HCT116 (cell line): ENCODE results near the gene KRT38. TPM values are rescaled to one million over a fixed set of nuclear protein-coding genes. Genes with fewer than 3 reads are reported as not detected.

Source experiments
- ATAC-seq: fragments of 200-7000 bp; cut with Tn5 transposase; 2 replicates; pipeline ENCODE4 v1.9.1; 2020; ENCODE audit warnings: mild to moderate bottlenecking, moderate library complexity
- BruUV-seq: library from RNA; stranded (reverse); fragments of 400-500 nt; replicated peaks from 2 replicates; lab custom pipeline; 2021; lab: Mats Ljungman, UMichigan
- CTCF ChIA-PET: fragments of 300-600 bp; sonication (Branson Sonifier 250); formaldehyde crosslinking; loops from one replicate; lab custom pipeline; 2021; ENCODE audit warnings: antibody characterized with exemption; lab: Charles Lee
- POLR2A ChIA-PET: fragments of 300-600, 350-600 bp; sonication (Branson Sonifier 250); formaldehyde crosslinking; loops from one replicate; lab custom pipeline; 2021; ENCODE audit warnings: antibody characterized with exemption; lab: Charles Lee
- RAD21 ChIA-PET, 2 experiments: fragments of 300-600 bp; sonication (Branson Sonifier 250); formaldehyde crosslinking; loops; one replicate each; lab custom pipeline; 2023; ENCODE audit warnings: low total read pairs in 2 of 2; ENCODE audit not compliant: uncharacterized antibody in 2 of 2, unreplicated experiment in 2 of 2, low non-redundant PET in 1 of 2; lab: Charles Lee
- DNase-seq: peaks from one replicate; pipeline ENCODE4 v3.0.0-alpha.2; 2010; ENCODE audit warnings: low read depth, low spot score
- H2AFZ ChIP-seq: fragments of 200-600 bp; shearing (Covaris generic), sonication (generic); 2 replicates; pipeline ENCODE4 v1.6.1; 2017; ENCODE audit warnings: low read depth, mixed run types, mixed read lengths, antibody characterized with exemption, low read length; ENCODE audit not compliant: poor library complexity, severe bottlenecking
- H3K27ac ChIP-seq: 2 replicates; pipeline ENCODE4 v1.5.1; 2012; ENCODE audit warnings: low read depth, low read length
- H3K27me3 ChIP-seq: fragments of 200-600 bp; sonication (generic); 2 replicates; pipeline ENCODE4 v1.6.1; 2016; ENCODE audit warnings: mixed run types, low read length, mixed read lengths; ENCODE audit not compliant: insufficient read depth
- H3K36me3 ChIP-seq, 2 experiments: fragments of 200-500 bp in 1 of 2; fragments of 200-600 bp in 1 of 2; sonication (Bioruptor generic) in 1 of 2; sonication (generic) in 1 of 2; 2 replicates each; pipeline versions ENCODE4 v1.5.1 to v1.6.1; 2014 to 2016; ENCODE audit warnings: low read length in 2 of 2, inconsistent platforms in 1 of 2, mixed read lengths in 1 of 2, mixed run types in 1 of 2; ENCODE audit not compliant: insufficient read depth in 2 of 2, control insufficient read depth in 1 of 2
- H3K4me1 ChIP-seq, 2 experiments: fragments of 200-600 bp in 1 of 2; sonication (generic) in 1 of 2; 2 replicates each; pipeline versions ENCODE4 v1.5.1 to v1.6.1; 2012 to 2017; ENCODE audit warnings: low read length in 2 of 2, inconsistent platforms in 1 of 2, mild to moderate bottlenecking in 1 of 2, mixed read lengths in 1 of 2, mixed run types in 1 of 2, moderate library complexity in 1 of 2; ENCODE audit not compliant: insufficient read depth in 2 of 2, control insufficient read depth in 1 of 2
- H3K4me2 ChIP-seq: fragments of 200-600 bp; sonication (generic); 2 replicates; pipeline ENCODE4 v1.6.1; 2017; ENCODE audit warnings: mixed run types, low read length, mixed read lengths
- H3K4me3 ChIP-seq, 2 experiments: fragments of 200-600 bp in 1 of 2; sonication (generic) in 1 of 2; replicated peaks in 1 of 2; 2 replicates each; pipeline ENCODE4 v1.5.1; 2011 to 2016; ENCODE audit warnings: low read length in 2 of 2, control low read depth in 1 of 2, low read depth in 1 of 2, mild to moderate bottlenecking in 1 of 2, mixed read lengths in 1 of 2, mixed run types in 1 of 2
- H3K79me2 ChIP-seq: fragments of 200-600 bp; sonication (generic); 2 replicates; pipeline ENCODE4 v1.6.1; 2017; ENCODE audit warnings: mild to moderate bottlenecking, mixed run types, low read length, moderate library complexity, mixed read lengths; ENCODE audit not compliant: insufficient read depth
- H3K9ac ChIP-seq: fragments of 200-600 bp; sonication (generic); 2 replicates; pipeline ENCODE4 v1.6.1; 2016; ENCODE audit warnings: low read length, mixed read lengths
- H3K9me2 ChIP-seq: fragments of 200-600 bp; sonication (generic), shearing (Covaris generic); 2 replicates; pipeline ENCODE4 v1.6.1; 2017; ENCODE audit warnings: mixed run types, mild to moderate bottlenecking, moderate library complexity; ENCODE audit not compliant: insufficient read depth
- H3K9me3 ChIP-seq, 2 experiments: fragments of 200-500 bp in 1 of 2; fragments of 200-600 bp in 1 of 2; sonication (Bioruptor generic) in 1 of 2; sonication (generic) in 1 of 2; 2 replicates each; pipeline ENCODE4 v1.6.1; 2014 to 2017; ENCODE audit warnings: low read length in 2 of 2, mixed read lengths in 2 of 2, inconsistent platforms in 1 of 2, low read depth in 1 of 2, mild to moderate bottlenecking in 1 of 2, mixed run types in 1 of 2, moderate library complexity in 1 of 2; ENCODE audit not compliant: control insufficient read depth in 1 of 2, insufficient read depth in 1 of 2
- H4K20me1 ChIP-seq: fragments of 200-600 bp; sonication (generic), shearing (Covaris generic); 2 replicates; pipeline ENCODE4 v1.6.1; 2017; ENCODE audit warnings: mixed run types, mild to moderate bottlenecking, moderate library complexity; ENCODE audit not compliant: insufficient read depth
- CBX3 ChIP-seq: IDR thresholded peaks from 2 replicates; pipeline ENCODE4 v1.6.1; 2012; ENCODE audit warnings: low read depth
- EGR1 ChIP-seq: IDR thresholded peaks from 2 replicates; pipeline ENCODE4 v1.6.1; 2012; ENCODE audit warnings: low read depth
- ELF1 ChIP-seq: IDR thresholded peaks from 2 replicates; pipeline ENCODE4 v1.6.1; 2012; ENCODE audit warnings: low read depth, borderline replicate concordance
- EZH2 ChIP-seq: fragments of 200-600 bp; sonication (generic); IDR thresholded peaks from 2 replicates; pipeline ENCODE4 v1.6.1; 2017; ENCODE audit warnings: antibody characterized with exemption, mixed run types
- MAX ChIP-seq: IDR thresholded peaks from 2 replicates; pipeline ENCODE4 v1.6.1; 2012
- POLR2AphosphoS5 ChIP-seq: IDR thresholded peaks from 2 replicates; pipeline ENCODE4 v1.6.1; 2011; ENCODE audit warnings: mild to moderate bottlenecking, low read depth, low read length, moderate library complexity
- SIN3A ChIP-seq: IDR thresholded peaks from 2 replicates; pipeline ENCODE4 v1.6.1; 2012; ENCODE audit warnings: low read depth
- SP1 ChIP-seq: IDR thresholded peaks from 2 replicates; pipeline ENCODE4 v1.6.1; 2012; ENCODE audit warnings: low read depth
- TCF7L2 ChIP-seq: IDR thresholded peaks from 2 replicates; pipeline ENCODE4 v1.7.0; 2011; ENCODE audit warnings: borderline replicate concordance, inconsistent platforms; ENCODE audit not compliant: insufficient read depth, insufficient read length; ENCODE audit errors: extremely low read depth
- YY1 ChIP-seq: IDR thresholded peaks from 2 replicates; pipeline ENCODE4 v1.6.1; 2011; ENCODE audit warnings: low read length, low read depth, moderate library complexity, mild to moderate bottlenecking; ENCODE audit not compliant: insufficient replicate concordance; ENCODE audit errors: extremely low read depth
- ZFX ChIP-seq: fragments of 450-650 bp; IDR thresholded peaks from 2 replicates; pipeline ENCODE4 v1.6.1; 2017
- intact Hi-C: fragments of 100-400 bp; cut with micrococcal nuclease; formaldehyde crosslinking; loops from 2 replicates; pipeline ENCODE4 v1.10.0; 2022
- total RNA-seq: library from RNA; stranded (reverse); gene quantifications from one replicate; pipeline ENCODE4 v1.2.1, GENCODE V29; 2021; ENCODE audit not compliant: unreplicated experiment

The KRT38 gene
- total RNA-seq, 1 experiment from 2014 or later = not detected

DNA sequence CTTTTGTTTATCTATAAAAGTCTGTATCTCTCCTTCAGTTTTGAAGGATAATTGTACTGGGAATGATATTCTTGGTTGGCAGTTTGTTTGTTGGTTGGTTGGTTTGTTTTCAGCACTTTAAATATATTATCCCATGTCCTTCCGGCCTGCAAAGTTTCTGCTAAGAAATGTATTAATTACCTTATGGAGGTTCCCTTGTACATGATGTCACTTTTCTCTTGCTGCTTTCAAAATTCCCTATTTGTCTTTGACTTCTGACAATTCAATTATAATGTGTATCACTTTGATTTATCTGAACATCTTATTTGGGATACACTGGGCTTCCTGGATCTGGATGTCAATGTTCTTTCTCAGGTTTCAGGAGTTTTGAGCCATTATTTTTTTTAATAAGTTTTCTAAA is 54.6 kb downstream of the KRT38 start:
- CTCF ChIA-PET = no interaction called here
- Histone ChIP-seq H3K4me3 (no peak overlapping the region), H4K20me1 (no peaks in the 10 kb centered on the region), H3K27ac (no peak overlapping the region), H3K79me2 (no peaks in the 10 kb centered on the region), H3K27me3 (no peaks in the 10 kb centered on the region), H3K9me3 (peaks cover 4 to 12% of the 10 kb centered on the region in 2 experiments; a peak in 1 of 4 replicates), H3K4me1 (no peaks in the 10 kb centered on the region), H3K36me3 (no peaks in the 10 kb centered on the region), H3K4me2 (no peak overlapping the region), H3K9ac (no peak overlapping the region), H3K9me2 (no peaks in the 10 kb centered on the region), H2AFZ (no peak overlapping the region)
- DNase-seq (no peak), ATAC-seq (no peak)
- intact Hi-C loops = no loop called here
- BruUV-seq = no TSS peak
- RAD21 ChIA-PET = no interaction called here
- POLR2A ChIA-PET = no interaction called here
- TF ChIP-seq TCF7L2 (no peak), POLR2AphosphoS5 (no peak), SIN3A (no peak), YY1 (no peak), ZFX (no peak), SP1 (no peak), ELF1 (no peak), MAX (no peak), EGR1 (no peak), CBX3 (no peak), EZH2 (no peak)

Other genes starting within 250 kb of the KRT38 start
- gene KRTAP9-2, start 214.3 kb downstream of the KRT38 start, total RNA-seq = not detected
- gene KRTAP9-3, start 208.5 kb downstream of the KRT38 start, total RNA-seq = not detected
- gene KRTAP9-8, start 203.0 kb downstream of the KRT38 start, total RNA-seq = not detected
- gene KRTAP9-4, start 191.3 kb downstream of the KRT38 start, total RNA-seq = not detected
- gene KRTAP9-9, start 185.6 kb downstream of the KRT38 start, total RNA-seq = not detected
- not detected for gene KRTAP9-6, start 175.6 kb downstream of the KRT38 start, total RNA-seq
- not detected for gene KRTAP9-7, start 165.3 kb downstream of the KRT38 start, total RNA-seq
- gene KRTAP29-1, start 138.1 kb downstream of the KRT38 start, total RNA-seq = 0.22 TPM
- gene KRTAP16-1, start 131.7 kb downstream of the KRT38 start, total RNA-seq = not detected
- not detected for gene KRTAP17-1, start 125.3 kb downstream of the KRT38 start, total RNA-seq
- not detected for gene KRT33A, start 90.2 kb downstream of the KRT38 start, total RNA-seq
- gene KRT33B, start 71.2 kb downstream of the KRT38 start, total RNA-seq = not detected
- gene KRT34, start 58.7 kb downstream of the KRT38 start, total RNA-seq = not detected
- not detected for gene KRT31, start 43.4 kb downstream of the KRT38 start, total RNA-seq
- not detected for gene KRT37, start 16.4 kb downstream of the KRT38 start, total RNA-seq
- 0.42 TPM for gene KRT32, start 26.4 kb upstream of the KRT38 start, total RNA-seq
- gene KRT35, start 40.2 kb upstream of the KRT38 start, total RNA-seq = not detected
- gene KRT36, start 48.9 kb upstream of the KRT38 start, total RNA-seq = not detected
- gene KRT13, start 64.6 kb upstream of the KRT38 start, total RNA-seq = 3.7 TPM
- gene KRT15, start 77.9 kb upstream of the KRT38 start, total RNA-seq = 37.1 TPM
- gene KRT19, start 87.3 kb upstream of the KRT38 start, total RNA-seq = 1,248 TPM
- gene KRT9, start 131.1 kb upstream of the KRT38 start, total RNA-seq = 0.15 TPM
- gene KRT14, start 145.9 kb upstream of the KRT38 start, total RNA-seq = not detected
- 0.61 TPM for gene KRT16, start 171.8 kb upstream of the KRT38 start, total RNA-seq
- not detected for gene KRT17, start 183.6 kb upstream of the KRT38 start, total RNA-seq
- 1,082 TPM for gene EIF1, start 247.9 kb upstream of the KRT38 start, total RNA-seq